ENCODE results near the gene CALML3.

- no peak for TF ChIP-seq CTCF (IDR thresholded peaks at IDR 0.05; ENCODE audit: low read length)
- TF ChIP-seq EZH2 (IDR thresholded peaks at IDR 0.05; ENCODE audit: borderline replicate concordance, low read length) = no peak
Measured at GRCh38 chr10:5567477-5567876, 42.7 kb downstream of the CALML3 start.

Data from OCI-LY1 (cell line).